Measurements from ENCODE around the gene ABI3.
"Not testable (repeated sequence)": the region's sequence is repeated elsewhere in the genome, so short reads cannot be mapped to it uniquely, and the experiment has no call there.

The ABI3 gene

GRCh38 chr17:49180303-49180702 is 30.2 kb upstream of the ABI3 start:
- in situ Hi-C loops (cut with HindIII; ENCODE audit: low sequenced_read_pairs), result no loop called here
- TF ChIP-seq CTCF (IDR thresholded peaks at IDR 0.05; ENCODE audit: low read depth, low read length, missing control alignments), result peak; percentile 74
- H3K4me3 ChIP-seq (ENCODE audit: low read depth, low read length), result no peak overlapping the region
- peak; percentile 11 for DNase-seq (ENCODE audit: low read depth)

- DNase-seq (ENCODE audit: low read depth), result no peak
- no peak overlapping the region for H3K4me3 ChIP-seq (ENCODE audit: low read depth, low read length)
- in situ Hi-C loops (cut with HindIII; ENCODE audit: low sequenced_read_pairs), result no loop called here
- no peak for TF ChIP-seq CTCF (IDR thresholded peaks at IDR 0.05; ENCODE audit: low read depth, low read length, missing control alignments)
Observed at GRCh38 chr17:49180998-49181635, 29.4 kb upstream of the ABI3 start.

GRCh38 chr17:49183341-49183740 is 27.2 kb upstream of the ABI3 start:
- no peak overlapping the region for H3K4me3 ChIP-seq (ENCODE audit: low read depth, low read length)
- DNase-seq (ENCODE audit: low read depth), result no peak
- in situ Hi-C loops (cut with HindIII; ENCODE audit: low sequenced_read_pairs), result no loop called here
- TF ChIP-seq CTCF (IDR thresholded peaks at IDR 0.05; ENCODE audit: low read depth, low read length, missing control alignments), result no peak

- H3K4me3 ChIP-seq (ENCODE audit: low read depth, low read length), result no peak overlapping the region
- no peak for DNase-seq (ENCODE audit: low read depth)
- no peak for TF ChIP-seq CTCF (IDR thresholded peaks at IDR 0.05; ENCODE audit: low read depth, low read length, missing control alignments)
- in situ Hi-C loops (cut with HindIII; ENCODE audit: low sequenced_read_pairs), result no loop called here
Observed at GRCh38 chr17:49183801-49184200, 26.7 kb upstream of the ABI3 start.

- not testable (repeated sequence) for H3K4me3 ChIP-seq (ENCODE audit: low read depth, low read length)
Observed at GRCh38 chr17:49184522-49184921, 26.0 kb upstream of the ABI3 start.

GRCh38 chr17:49185381-49185780 is 25.1 kb upstream of the ABI3 start:
- H3K4me3 ChIP-seq (ENCODE audit: low read depth, low read length); in situ Hi-C loops (cut with HindIII; ENCODE audit: low sequenced_read_pairs); DNase-seq (ENCODE audit: low read depth): not testable (repeated sequence)

More at GRCh38 chr17:49184522-49184921, 26.0 kb upstream of the ABI3 start:
- in situ Hi-C loops (cut with HindIII; ENCODE audit: low sequenced_read_pairs); DNase-seq (ENCODE audit: low read depth): not testable (repeated sequence)

GRCh38 chr17:49187301-49187700 is 23.2 kb upstream of the ABI3 start:
- no peak overlapping the region for H3K4me3 ChIP-seq (ENCODE audit: low read depth, low read length)
- DNase-seq (ENCODE audit: low read depth), result no peak
- TF ChIP-seq CTCF (IDR thresholded peaks at IDR 0.05; ENCODE audit: low read depth, low read length, missing control alignments), result no peak
- in situ Hi-C loops (cut with HindIII; ENCODE audit: low sequenced_read_pairs), result no loop called here

GRCh38 chr17:49190932-49191331 is 19.6 kb upstream of the ABI3 start:
- H3K4me3 ChIP-seq (ENCODE audit: low read depth, low read length), result no peak overlapping the region
- no peak for TF ChIP-seq CTCF (IDR thresholded peaks at IDR 0.05; ENCODE audit: low read depth, low read length, missing control alignments)
- DNase-seq (ENCODE audit: low read depth), result no peak
- in situ Hi-C loops (cut with HindIII; ENCODE audit: low sequenced_read_pairs), result no loop called here
